Ishikawa (cell line): ENCODE measurements around the gene PISD.

Source experiments
- EGR1 ChIP-seq: IDR thresholded peaks from 2 replicates; pipeline ENCODE4 v1.6.1; 2012
- NFIC ChIP-seq: IDR thresholded peaks from 2 replicates; pipeline ENCODE4 v1.6.1; 2012
- RAD21 ChIP-seq: IDR thresholded peaks from 2 replicates; pipeline ENCODE4 v1.6.1; 2012; ENCODE audit warnings: low read depth
- TF ChIP-seq, protein P1 (sequence below): IDR thresholded peaks from 2 replicates; pipeline ENCODE4 v1.6.1; 2012; ENCODE audit warnings: low read depth, mild to moderate bottlenecking

DNA sequence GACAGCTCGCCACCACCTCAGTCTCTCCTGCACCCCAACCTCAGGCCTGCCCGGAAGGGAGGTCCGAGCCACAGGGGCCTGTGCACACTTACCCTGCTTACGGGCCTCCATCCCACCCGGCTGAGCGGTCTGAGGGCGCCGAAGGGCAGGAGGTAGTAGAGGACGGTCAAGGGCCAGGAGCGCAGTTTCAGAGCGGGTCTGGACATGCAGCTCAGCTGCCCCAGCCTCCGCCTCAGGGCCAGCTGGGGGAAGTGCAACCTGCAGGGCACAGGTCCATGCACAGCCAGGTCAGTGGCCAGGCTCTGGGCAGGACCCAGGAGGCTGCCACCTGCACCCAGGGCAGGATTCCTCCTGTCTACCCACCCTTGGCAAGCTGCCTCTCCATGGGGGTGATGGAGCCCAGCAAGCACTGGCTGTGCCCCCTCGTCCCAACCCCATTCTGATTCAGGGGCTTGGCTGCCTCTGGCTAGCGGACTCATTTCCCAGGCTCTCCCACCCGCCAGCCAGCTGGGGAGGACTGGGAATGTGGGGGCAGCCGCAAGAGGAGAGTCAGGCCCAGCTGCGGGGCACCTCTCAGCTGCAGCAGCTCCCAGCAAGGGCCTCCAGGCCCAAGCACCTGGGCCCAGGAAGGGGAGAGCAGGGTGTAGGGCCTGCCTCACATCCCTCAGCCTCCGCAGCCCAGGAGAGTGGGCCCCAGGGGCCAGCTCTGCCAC is 38.3 kb downstream of the PISD start:
- no peak for TF ChIP-seq NFIC
- TF ChIP-seq, protein P1, sequence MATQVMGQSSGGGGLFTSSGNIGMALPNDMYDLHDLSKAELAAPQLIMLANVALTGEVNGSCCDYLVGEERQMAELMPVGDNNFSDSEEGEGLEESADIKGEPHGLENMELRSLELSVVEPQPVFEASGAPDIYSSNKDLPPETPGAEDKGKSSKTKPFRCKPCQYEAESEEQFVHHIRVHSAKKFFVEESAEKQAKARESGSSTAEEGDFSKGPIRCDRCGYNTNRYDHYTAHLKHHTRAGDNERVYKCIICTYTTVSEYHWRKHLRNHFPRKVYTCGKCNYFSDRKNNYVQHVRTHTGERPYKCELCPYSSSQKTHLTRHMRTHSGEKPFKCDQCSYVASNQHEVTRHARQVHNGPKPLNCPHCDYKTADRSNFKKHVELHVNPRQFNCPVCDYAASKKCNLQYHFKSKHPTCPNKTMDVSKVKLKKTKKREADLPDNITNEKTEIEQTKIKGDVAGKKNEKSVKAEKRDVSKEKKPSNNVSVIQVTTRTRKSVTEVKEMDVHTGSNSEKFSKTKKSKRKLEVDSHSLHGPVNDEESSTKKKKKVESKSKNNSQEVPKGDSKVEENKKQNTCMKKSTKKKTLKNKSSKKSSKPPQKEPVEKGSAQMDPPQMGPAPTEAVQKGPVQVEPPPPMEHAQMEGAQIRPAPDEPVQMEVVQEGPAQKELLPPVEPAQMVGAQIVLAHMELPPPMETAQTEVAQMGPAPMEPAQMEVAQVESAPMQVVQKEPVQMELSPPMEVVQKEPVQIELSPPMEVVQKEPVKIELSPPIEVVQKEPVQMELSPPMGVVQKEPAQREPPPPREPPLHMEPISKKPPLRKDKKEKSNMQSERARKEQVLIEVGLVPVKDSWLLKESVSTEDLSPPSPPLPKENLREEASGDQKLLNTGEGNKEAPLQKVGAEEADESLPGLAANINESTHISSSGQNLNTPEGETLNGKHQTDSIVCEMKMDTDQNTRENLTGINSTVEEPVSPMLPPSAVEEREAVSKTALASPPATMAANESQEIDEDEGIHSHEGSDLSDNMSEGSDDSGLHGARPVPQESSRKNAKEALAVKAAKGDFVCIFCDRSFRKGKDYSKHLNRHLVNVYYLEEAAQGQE = no peak
- TF ChIP-seq RAD21 = no peak
- TF ChIP-seq EGR1 = no peak
